Ectodermal cell (in vitro differentiated cells): Measurements from ENCODE around the gene SLC2A1.

Experiments
- H3K27ac ChIP-seq: 2 replicates; pipeline ENCODE4 v1.7.0; 2013; ENCODE audit warnings: mild to moderate bottlenecking, low read depth, low read length; ENCODE audit not compliant: insufficient read depth, poor library complexity, severe bottlenecking
- H3K27me3 ChIP-seq: 2 replicates; pipeline ENCODE4 v1.7.0; 2013; ENCODE audit warnings: mild to moderate bottlenecking, low read length; ENCODE audit not compliant: insufficient read depth, control insufficient read depth, poor library complexity, severe bottlenecking
- H3K36me3 ChIP-seq: one replicate; pipeline ENCODE4 v1.7.0; 2013; ENCODE audit warnings: low read length; ENCODE audit not compliant: control insufficient read depth, insufficient read depth
- H3K4me1 ChIP-seq: one replicate; pipeline ENCODE4 v1.7.0; 2013; ENCODE audit warnings: low read length; ENCODE audit not compliant: control insufficient read depth, insufficient read depth
- H3K4me3 ChIP-seq: 2 replicates; pipeline ENCODE4 v1.7.0; 2013; ENCODE audit warnings: low read depth, low read length, control low read depth; ENCODE audit not compliant: insufficient read depth
- H3K9me3 ChIP-seq: 2 replicates; pipeline ENCODE4 v1.7.0; 2013; ENCODE audit warnings: mild to moderate bottlenecking, low read length, moderate library complexity; ENCODE audit not compliant: control insufficient read depth
- WGBS, 2 experiments: methylation state at CpG; one replicate each; pipeline ENCODE4 v1.1.7; 2013; ENCODE audit warnings: missing lambda C conversion rate in 2 of 2; 5-methylcytosine and 5-hydroxymethylcytosine counted together

The SLC2A1 gene

DNA sequence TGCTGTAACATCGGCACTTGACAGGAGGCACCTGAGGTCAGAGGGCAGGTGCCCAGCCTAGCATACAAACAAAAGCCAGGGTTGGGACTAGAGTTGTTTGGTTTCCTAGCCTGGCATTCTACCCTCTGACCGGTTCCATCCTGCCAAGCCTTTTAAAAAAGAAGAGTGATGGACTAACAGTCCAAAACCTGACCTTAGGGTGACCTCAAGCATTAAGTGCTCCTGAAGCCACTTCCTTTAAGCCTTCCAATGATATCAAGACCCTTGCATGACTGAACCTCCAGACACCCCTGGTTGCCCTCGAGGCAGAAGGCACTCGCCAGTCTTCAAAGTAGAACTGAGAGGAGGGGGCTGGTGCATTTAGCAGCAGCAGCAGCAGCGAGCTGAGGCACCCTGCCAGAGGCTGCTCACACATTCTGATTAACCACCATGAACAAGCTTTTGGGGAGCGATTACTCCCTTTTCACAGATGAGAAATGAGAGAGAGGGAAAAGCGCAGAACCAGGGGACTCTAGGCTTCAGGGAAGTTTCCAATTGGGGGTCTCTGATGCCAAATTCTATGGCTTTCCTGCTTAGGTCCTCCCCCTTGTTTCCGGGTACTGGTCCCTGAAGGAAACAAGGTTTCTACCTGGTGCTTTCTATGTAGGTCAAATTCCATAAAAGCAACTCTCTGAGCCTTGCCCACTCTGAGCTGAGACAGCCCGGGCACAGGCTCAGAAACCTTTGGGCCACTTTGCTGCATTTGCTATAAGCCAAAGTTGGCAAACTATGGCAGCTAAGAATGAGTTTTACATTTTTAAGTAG is 9.2 kb downstream of the SLC2A1 start:
- no peaks in the 10 kb centered on the region for H3K27me3 ChIP-seq
- H3K4me3 ChIP-seq = no peak overlapping the region
- no peaks in the 10 kb centered on the region for H3K9me3 ChIP-seq
- WGBS, 2 experiments = 81 to 84% methylated on average over 9 of the region's 9 CpGs
- peaks cover 30% of the 10 kb centered on the region for H3K36me3 ChIP-seq
- H3K27ac ChIP-seq = peak overlapping the region; percentile 48
- H3K4me1 ChIP-seq = peaks cover 73% of the 10 kb centered on the region

DNA sequence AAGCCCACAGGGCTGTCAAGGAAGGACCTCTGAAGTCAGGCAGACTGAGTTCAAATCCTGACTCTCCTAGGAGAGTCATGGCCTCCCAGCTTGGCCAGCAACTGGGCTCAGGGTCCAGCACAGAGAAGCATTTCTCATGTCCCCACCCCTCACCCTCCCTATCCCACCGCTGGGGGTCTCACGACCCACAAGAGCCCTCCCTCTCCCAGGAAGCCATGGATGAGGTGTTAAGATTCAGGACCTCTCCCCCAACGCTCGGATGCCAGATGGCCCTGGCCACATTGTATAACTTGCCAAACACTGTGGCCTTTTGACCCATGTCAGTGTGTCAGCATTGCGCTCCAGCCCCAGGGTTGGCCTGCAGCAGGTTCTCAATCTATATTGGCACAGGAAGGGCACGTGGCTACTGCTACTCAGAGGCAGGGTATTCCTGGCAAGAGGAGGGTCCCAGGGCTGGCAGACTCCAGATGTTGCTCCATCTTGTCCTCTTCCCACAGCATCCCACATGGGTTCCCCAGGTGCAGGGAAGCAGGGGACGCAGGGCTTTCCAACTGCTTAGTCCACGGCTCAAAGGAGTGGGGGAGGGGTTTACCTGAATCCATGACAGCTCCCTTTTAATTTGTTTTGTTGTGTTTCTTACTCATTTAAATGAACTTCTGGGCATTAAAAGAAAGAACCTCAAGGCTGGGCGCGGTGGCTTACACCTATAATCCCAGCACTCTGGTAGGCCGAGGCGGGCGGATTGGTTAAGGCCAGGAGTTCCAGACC is 10.5 kb downstream of the SLC2A1 start:
- peaks cover 70% of the 10 kb centered on the region for H3K4me1 ChIP-seq
- peaks cover 36% of the 10 kb centered on the region for H3K36me3 ChIP-seq
- no peaks in the 10 kb centered on the region for H3K9me3 ChIP-seq
- no peak overlapping the region for H3K4me3 ChIP-seq
- no peaks in the 10 kb centered on the region for H3K27me3 ChIP-seq
- WGBS, 2 experiments = 75% methylated on average over 13 of the region's 13 CpGs
- H3K27ac ChIP-seq = peak overlapping the region; percentile 36

DNA sequence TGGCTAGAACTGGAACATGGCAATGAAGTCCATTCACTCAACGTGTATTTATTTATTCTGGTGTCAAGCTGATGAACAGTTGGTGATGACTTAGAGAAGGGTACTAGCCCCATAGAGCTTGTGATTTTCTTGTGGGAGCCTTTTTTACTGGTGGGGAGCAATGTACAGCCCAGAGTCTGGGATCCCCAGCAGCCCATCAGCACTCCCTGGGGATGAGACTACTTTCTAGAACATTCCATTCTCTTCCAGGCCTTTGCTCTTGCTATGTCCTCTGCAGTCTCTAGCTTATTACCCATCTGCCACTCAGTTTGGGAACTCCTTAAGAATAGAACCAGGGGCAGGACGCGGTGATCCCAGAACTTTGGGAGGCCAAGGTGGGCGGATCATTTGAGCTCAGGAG is 11.6 kb downstream of the SLC2A1 start:
- Histone ChIP-seq H3K36me3 (peaks cover 38% of the 10 kb centered on the region), H3K4me1 (peaks cover 60% of the 10 kb centered on the region), H3K27ac (no peak overlapping the region), H3K27me3 (no peaks in the 10 kb centered on the region), H3K9me3 (no peaks in the 10 kb centered on the region), H3K4me3 (no peak overlapping the region)
- WGBS, 2 experiments = 89 to 97% methylated on average over 4 of the region's 4 CpGs

DNA sequence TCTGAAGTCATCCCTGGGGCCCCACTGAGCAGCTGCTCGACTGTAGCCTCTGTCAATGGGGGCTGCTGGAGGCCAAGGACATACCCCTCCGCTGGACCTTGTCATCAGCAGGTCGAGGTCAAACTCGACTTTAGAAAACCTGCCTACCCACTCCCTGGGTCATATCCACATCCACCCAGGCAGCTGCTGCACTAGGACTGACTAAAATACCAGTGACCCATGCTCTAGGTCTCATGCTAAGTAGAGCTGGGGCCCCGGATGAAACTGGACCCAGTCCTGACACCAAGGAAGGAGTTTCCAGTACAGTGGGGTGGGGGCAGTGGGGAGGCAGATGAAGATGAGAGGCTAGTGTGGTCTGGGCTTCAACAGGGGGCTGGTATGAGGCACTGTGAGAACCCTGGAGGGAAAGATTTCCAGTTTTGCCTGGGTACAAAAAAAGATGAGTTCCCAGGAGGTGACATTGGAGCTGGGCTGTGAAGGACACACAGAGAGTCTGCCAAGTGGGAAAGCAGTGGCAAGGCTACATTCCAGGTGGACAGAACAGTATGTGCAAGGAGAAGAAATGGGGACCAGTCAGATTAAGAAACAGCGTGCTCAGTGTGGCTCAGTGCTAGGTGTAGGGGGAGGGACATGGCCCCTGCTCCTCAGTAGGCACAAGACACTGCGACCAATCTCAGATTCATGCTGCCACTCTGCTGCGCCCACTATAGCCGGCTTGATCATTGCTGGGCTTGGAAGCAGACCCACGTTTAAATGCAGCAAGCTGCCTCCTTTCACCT is 12.4 kb downstream of the SLC2A1 start:
- no peaks in the 10 kb centered on the region for H3K27me3 ChIP-seq
- H3K4me3 ChIP-seq = no peak overlapping the region
- no peak overlapping the region for H3K27ac ChIP-seq
- 86% methylated on average over 10 of the region's 10 CpGs for WGBS, 2 experiments
- H3K4me1 ChIP-seq = peaks cover 55% of the 10 kb centered on the region
- H3K9me3 ChIP-seq = no peaks in the 10 kb centered on the region
- peaks cover 38% of the 10 kb centered on the region for H3K36me3 ChIP-seq

DNA sequence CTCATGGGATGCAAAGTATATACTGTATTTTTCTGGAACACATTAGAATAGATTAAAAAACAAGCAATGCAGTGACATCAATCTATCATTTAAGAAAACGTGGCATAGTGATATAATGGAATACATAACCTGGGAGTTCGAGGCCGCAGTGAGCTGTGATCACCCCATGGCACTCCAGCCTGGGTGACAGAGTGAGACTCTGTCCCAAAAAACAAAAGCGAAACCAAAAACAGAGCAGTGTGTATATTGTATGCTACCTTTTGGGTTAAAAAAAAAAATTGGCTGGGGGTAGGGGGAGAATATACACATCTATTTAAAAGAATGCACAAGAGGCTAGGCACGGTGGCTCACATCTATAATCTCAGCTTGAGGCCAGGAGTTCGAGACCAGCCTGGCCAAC is 13.5 kb downstream of the SLC2A1 start:
- peaks cover 49% of the 10 kb centered on the region for H3K4me1 ChIP-seq

DNA sequence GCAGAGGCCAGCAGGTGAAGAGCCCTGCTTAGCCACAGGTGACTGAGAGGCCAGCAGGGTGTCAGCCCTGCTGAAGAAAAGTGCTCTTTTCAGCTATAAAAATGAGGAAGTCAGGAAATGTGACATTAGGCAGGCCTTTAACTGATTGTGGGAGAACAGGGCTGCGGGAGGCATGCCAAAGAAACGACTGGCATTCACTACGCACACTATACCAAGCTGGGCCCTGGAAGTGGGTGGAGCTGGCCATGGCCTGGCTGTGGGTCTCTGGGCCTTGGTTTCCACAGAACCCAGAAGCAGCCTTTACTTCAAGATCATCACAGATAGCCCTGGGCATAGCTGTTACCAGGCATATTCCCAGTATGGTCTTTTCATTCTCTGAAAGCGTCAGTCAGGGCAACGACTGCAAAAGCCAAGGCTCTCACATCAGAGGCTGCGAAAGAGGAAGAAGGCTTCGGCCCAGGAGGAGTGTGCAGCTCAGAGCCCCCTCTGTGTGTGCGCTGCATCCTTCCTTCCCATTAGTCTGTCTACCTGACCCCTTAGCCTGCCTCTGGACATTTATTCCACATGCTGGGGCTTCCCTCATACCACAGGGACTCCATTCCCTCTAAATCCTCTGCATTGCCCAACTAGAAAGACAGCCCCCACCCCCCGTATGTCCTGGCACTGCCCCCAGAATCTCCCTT is 14.3 kb downstream of the SLC2A1 start:
- no peak overlapping the region for H3K4me3 ChIP-seq
- H3K27ac ChIP-seq = no peak overlapping the region
- H3K9me3 ChIP-seq = no peaks in the 10 kb centered on the region
- peaks cover 56% of the 10 kb centered on the region for H3K36me3 ChIP-seq
- WGBS, 2 experiments = 94% methylated on average over 9 of the region's 9 CpGs
- no peaks in the 10 kb centered on the region for H3K27me3 ChIP-seq
- H3K4me1 ChIP-seq = peaks cover 42% of the 10 kb centered on the region

More for the DNA sequence above, 13.5 kb downstream of the SLC2A1 start:
- 97 to 98% methylated on average over 6 of the region's 6 CpGs for WGBS, 2 experiments
- no peaks in the 10 kb centered on the region for H3K9me3 ChIP-seq
- H3K36me3 ChIP-seq = peaks cover 48% of the 10 kb centered on the region
- H3K27me3 ChIP-seq = no peaks in the 10 kb centered on the region
- H3K4me3 ChIP-seq = no peak overlapping the region
- no peak overlapping the region for H3K27ac ChIP-seq

DNA sequence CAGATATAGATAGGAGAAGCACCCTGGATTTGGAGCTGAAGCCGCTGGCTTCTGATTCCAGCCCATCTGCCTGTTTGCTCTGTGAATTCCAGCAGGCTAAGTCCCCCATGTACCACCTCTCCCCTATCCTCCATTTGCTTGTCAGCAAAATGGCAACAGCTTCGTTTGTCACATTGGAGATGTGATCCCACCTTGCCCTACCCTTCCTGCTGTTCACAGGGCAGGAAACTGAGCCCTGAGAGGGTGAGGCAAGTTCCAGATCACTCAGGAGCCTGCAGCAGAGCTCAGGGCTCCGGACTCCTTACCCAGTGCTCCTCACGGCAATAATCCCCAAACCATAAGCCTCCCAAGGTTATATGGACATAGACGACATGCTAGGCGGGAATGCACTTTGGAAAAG is 14.9 kb downstream of the SLC2A1 start:
- Histone ChIP-seq H3K36me3 (peaks cover 63% of the 10 kb centered on the region), H3K27me3 (no peaks in the 10 kb centered on the region), H3K4me3 (no peak overlapping the region), H3K9me3 (no peaks in the 10 kb centered on the region), H3K27ac (no peak overlapping the region), H3K4me1 (peaks cover 36% of the 10 kb centered on the region)
- WGBS, 2 experiments = 96 to 98% methylated on average over 6 of the region's 6 CpGs

DNA sequence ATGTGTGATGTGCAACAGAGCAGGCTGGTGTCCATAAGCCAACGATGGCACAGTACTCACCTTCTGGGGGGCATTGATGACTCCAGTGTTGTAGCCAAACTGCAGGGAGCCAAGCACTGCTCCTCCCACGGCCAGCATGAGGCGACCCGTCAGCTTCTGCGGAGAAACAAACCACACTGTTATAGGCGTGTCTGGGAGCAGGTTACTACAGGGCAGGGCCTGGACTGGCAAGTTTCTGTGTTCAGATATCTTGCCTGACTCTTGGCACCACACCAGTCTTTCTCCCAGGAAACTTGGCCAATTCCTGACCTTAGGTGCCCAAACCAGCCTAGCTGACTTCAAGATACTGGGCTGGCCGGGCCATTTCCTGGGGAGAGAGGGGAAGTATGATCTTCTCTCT is 15.5 kb downstream of the SLC2A1 start:
- Histone ChIP-seq H3K36me3 (peaks cover 68% of the 10 kb centered on the region), H3K9me3 (no peaks in the 10 kb centered on the region), H3K4me1 (peaks cover 35% of the 10 kb centered on the region), H3K27me3 (no peaks in the 10 kb centered on the region), H3K4me3 (no peak overlapping the region), H3K27ac (no peak overlapping the region)
- 90% methylated on average over 7 of the region's 7 CpGs for WGBS, 2 experiments

DNA sequence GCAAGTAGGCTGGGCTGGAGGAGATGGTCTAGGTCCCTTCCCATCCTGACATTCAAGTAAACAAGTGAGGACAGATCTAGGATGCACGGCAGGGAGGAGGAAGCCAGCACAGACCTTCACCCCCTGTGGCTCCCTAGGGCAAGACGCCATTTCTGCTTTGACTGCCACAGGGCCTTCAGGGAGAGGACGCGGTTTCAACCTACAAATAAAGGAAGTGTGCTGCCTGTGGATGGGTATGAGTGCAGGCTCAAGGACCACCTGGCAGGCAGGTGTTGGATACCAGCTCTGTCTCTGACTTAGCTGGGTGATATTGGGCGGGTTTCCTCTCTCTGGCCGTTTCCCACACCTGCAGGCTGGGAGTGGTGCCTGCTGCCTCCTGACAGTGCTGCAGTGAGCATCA is 16.2 kb downstream of the SLC2A1 start:
- 94 to 98% methylated on average over 6 of the region's 6 CpGs for WGBS, 2 experiments
- Histone ChIP-seq H3K27me3 (no peaks in the 10 kb centered on the region), H3K36me3 (peaks cover 76% of the 10 kb centered on the region), H3K4me1 (peaks cover 35% of the 10 kb centered on the region), H3K27ac (no peak overlapping the region), H3K9me3 (no peaks in the 10 kb centered on the region), H3K4me3 (no peak overlapping the region)
